Body of pancreas (tissue), 4 donors: ENCODE results near the gene KATNIP.

Experiments used
- CTCF ChIP-seq, 7 experiments: fragments of 450-650 bp in 4 of 7; fragments of 200-600 bp in 3 of 7; sonication (generic) in 3 of 7; IDR thresholded peaks; one replicate each; pipeline ENCODE4 v1.5.1; 2016 to 2019; ENCODE audit warnings: antibody characterized with exemption in 7 of 7
- POLR2A ChIP-seq, 3 donors: fragments of 450-650 bp; IDR thresholded peaks; one replicate each; pipeline ENCODE4 v1.6.1; 2016; ENCODE audit warnings: antibody characterized with exemption in 3 of 3, mild to moderate bottlenecking in 2 of 3

DNA sequence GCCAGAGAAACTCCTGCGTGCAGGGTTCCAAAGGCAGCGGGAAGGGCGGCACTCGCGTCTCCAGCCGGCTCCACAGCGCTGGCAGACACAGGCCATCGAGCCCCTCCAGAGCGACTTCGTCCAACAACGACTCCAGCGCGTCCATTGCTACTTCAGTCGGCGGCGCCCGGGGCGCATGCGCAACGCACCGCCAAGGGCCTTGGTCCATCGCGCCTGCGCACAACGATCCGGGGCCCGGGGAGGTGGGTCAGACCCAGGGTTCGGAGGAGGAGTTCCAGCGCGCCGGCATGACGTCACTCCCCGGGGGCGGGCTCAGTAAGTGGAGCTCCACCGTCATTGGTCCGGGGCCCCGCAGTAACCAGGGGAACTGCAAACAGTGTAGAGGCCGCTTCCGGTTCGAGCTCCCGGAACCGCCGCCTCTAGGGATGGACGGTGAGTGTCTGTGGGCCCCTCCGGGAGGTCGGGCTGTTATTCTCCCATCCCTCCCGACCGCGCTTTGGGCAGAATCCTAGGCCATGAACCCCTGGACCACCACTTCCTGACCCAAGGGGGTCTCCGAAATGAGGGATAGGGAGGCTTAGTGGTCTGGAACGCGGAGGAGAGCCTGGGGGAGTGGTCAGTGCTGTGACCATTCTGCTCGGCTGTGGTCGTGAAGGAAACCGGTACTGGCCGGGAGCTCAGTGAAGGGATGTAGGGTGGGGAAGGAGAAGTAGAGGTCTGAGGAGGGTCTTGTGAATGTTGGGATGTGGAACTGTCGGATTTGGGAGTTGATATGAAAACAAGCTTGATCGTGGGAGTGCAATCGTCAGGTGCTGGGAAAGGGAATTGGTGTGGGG lies at the start of gene KATNIP, which contains the start of gene GTF3C1:
- TF ChIP-seq CTCF (IDR thresholded peaks at IDR 0.05) (peak in 1 of 7 experiments; percentile 23), POLR2A (IDR thresholded peaks at IDR 0.05) (peak; percentile 69 to 83 (median 82))
